GM19025 (cell line): Measurements from ENCODE around the gene RALGPS1.

Experiments used
- ATAC-seq: cut with Tn5 transposase; IDR thresholded peaks from one replicate; pipeline ENCODE4 v1.9.1; 2021; ENCODE audit warnings: mild to moderate bottlenecking, low read depth, moderate library complexity; ENCODE audit not compliant: unreplicated experiment

The RALGPS1 gene

DNA sequence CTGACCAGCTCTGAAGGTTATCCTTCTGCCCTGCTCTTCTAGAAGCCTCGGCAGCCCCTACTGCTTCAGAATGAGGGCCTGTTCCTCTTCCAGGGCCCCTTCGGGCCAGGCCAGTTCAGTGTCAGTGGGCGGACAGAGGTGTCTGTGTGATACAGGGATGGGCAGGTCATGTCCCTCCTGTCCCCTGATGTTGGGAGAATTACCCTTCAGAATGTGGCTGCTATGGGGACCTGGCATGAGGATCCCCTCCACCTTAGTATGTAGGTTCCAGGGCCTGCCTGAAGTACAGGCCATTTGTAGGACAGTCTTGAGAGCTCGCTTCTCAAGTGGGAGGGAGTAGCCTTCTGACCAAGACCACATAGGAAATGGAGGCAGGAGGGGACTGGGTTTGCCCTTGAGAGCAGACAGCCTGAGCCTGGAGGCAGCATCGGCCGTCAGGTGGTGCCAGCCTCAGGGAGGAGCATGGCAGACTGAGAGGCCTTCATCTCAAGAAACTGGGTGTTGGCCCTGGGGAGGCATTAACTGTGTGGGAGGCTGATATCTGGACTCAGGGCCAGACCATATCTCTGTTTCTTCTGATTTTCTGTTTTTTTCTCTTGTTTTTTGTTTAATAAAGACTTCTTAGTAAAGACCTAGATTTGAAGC, 175.9 kb downstream of the RALGPS1 start:
- ATAC-seq, result no peak

DNA sequence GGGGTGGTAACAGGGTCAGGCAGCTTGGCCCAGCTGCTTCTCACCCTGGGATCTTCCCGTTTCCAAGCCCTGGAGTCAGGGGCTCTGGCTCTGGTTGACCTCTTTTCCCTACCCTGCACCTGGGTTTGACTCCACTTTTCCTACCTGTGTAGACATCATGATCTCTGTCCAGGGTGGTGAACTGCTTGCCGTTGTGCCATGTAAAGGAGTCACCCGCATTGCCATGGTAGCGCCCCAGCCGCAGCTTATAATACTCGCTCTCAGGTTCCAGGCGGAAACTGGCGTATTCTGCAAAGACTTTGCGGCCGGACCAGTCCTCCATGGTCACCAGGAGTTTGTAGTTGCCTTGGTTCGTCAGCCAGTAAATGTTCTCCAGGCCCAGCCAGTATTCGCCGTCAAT, 176.9 kb downstream of the RALGPS1 start:
- no peak for ATAC-seq

DNA sequence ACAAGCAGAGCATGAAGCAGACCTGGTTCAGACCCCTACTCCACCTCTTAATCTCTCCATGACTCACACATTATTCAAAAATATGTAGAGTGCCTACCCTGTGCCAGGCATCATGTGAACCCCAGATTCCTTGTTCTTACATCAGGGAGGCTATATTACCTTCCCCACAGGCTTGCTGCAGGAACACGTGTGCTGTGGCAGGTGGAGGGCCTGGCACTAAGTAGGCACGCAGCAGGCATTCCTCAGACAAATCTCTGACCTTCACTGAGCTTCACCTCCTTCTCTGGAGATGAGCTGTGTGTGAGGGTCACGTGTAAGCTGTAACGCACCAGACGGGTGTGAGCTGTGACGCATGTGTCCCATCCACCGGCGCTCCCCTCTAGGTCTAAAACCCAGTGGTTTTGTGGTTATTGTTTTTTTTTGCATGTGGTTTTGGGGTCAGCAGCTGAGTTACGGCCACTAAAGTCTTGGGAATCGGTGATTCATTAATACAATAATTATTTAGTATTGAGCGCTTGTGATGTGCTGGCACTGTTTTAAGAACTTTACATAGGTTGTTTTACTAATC, 177.5 kb downstream of the RALGPS1 start:
- ATAC-seq, result no peak

GRCh38 chr9:127093319-127094020, 178.9 kb downstream of the RALGPS1 start:
- no peak for ATAC-seq

DNA sequence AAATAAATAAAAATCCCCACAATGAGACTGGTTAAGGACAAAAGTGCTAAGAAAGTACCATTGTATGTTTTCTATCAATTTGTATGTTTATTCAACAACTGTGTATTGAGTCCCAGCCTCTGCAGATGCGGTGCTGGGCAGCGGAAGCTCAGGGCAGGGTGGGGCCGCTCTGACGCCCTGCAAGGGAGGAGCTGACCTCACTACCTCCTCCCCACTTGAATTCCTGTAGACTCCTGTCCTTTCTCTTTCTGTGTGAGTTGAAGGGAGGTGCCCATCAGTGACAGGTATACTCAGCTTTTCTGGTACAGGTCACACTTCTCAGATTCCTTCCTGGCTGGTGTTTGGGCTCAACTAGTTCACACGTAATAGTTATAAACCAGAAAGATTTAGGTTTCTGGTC, 180.8 kb downstream of the RALGPS1 start:
- ATAC-seq, result no peak

DNA sequence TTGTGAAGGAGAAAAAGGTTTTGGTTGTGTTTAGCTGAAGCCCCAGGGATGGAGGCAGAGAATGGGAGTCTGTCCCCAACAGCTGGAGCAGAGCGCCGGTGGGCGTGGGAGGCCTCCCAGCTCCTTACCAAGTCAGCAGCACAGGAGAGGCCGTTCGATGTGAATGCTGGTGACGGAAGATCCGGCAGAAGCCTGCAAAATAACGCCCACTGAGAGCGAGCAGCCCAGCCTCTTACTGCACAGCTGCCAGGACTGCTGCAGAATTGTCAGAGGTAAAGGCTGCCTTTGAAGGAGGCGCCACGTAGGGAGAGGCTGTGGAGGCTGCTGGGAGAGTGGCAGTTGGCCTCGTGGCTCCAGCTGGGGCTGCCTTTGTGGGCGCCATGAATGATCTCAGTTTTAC, 181.6 kb downstream of the RALGPS1 start:
- no peak for ATAC-seq

DNA sequence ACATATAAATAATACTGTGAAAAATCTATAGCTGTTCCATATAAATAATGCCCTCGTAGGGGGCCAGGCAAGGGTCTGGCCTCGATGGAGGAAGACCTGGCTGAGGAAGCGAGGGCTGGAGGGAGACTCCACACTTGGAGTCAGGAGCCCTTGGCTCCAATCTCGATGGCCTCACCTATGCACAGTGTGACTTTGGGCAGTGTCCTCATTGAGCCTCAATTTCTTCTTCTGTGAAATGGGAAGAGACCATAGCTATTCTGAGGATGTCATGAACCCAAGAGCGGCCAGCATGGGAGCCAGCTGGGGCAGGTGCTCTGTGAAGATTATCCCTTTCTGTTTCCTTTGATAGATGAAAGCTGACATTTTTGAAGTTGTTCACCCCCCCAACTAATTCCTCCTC, 183.1 kb downstream of the RALGPS1 start:
- ATAC-seq, result no peak

GRCh38 chr9:127098916-127099553, 184.5 kb downstream of the RALGPS1 start:
- no peak for ATAC-seq

GRCh38 chr9:127099664-127100063, 185.1 kb downstream of the RALGPS1 start:
- no peak for ATAC-seq

DNA sequence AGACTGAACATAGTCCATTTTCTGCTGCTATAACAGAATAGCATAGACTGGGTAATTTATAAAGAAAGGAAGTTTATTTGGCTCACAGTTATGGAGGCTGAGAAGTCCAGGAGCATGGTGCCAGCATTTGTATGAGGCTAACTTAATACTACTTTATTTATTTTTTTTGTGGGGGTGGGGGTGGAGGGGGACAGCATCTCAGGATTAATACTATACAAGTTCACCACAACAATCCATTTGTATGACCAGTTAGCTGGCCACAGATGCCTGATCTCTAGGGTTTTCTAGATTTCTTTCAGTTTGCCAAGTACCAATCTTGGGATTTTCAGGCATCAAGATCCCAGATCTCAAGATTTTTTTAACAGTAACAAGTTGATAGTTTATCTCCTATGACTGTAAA, 187.6 kb downstream of the RALGPS1 start:
- no peak for ATAC-seq

DNA sequence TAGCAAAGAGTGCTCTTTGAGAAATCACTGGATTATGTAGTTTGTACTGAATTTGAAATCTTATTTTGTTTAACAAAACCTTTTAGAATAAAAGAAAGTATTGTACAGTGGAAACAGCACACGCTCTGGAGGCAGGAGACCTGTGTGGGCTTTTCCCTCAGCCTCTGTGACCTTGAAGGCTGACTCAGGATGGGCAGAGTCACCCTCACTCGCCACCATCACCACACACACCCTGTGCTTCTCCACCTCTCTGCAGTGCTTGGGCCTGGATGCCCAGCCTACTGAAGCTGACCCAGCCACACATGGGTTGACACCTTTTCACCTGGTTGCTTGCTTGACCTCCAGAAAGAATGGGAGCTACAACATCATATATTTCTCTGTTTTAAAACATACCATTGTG, 188.2 kb downstream of the RALGPS1 start:
- ATAC-seq, result no peak

GRCh38 chr9:127104581-127105311, 190.2 kb downstream of the RALGPS1 start:
- ATAC-seq, result no peak

GRCh38 chr9:127105805-127106465, 191.4 kb downstream of the RALGPS1 start:
- ATAC-seq, result no peak

GRCh38 chr9:127106466-127106855, 191.9 kb downstream of the RALGPS1 start:
- no peak for ATAC-seq

- ATAC-seq, result no peak
Measured at GRCh38 chr9:127107171-127107928, 192.8 kb downstream of the RALGPS1 start.

DNA sequence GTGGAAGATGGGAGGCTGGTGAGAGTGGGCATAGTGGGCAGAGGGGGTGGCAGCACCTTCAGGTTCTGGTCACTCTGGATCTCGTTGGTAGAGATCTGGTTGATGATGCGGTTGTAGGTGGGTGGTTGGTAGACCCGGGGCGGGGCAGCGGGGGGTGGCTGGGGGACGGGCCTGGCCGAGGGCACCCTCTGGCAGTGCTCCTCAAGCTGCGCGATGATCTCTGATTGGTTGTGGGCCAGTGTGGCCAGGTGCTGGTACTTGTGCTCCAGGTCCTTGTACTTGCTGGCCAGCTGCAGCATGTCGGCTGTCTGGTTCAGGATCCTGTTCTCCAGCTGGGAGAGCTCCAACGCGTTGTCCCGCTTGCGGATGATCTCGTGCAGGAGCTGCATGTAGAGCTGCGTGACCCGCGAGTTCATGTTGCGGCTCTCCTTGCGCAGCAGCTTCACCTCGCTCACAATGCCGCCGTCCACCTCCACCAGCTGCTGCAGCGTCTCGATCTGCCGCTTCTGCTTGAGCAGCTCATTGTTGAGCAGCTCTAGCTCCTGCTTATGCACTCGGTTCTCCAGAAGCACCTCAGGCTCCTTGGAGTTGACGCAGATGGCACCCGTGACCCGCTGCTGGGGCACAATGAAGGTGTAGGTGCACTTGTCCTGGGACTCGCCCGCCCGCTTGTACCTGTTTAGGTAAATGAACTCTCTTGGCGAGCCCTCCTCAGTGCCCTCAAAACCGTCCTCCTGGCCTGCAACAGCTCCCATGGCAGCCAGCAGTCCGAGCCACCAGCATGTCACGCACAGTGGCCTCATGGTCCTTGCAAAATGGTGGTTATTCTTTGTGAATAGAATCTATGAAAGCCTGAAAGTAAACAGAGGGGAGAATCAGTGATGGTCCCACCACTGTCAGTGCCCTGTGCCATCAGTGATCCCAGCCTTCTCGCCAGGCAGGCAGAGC, 193.6 kb downstream of the RALGPS1 start:
- no peak for ATAC-seq

GRCh38 chr9:127109212-127109711, 194.7 kb downstream of the RALGPS1 start:
- no peak for ATAC-seq

- no peak for ATAC-seq
Measured at GRCh38 chr9:127112056-127112455, 197.5 kb downstream of the RALGPS1 start.
